Endothelial cell of umbilical vein (primary cell): ENCODE measurements around the gene CRTC2. TPM values are rescaled to one million over a fixed set of nuclear protein-coding genes. Genes with fewer than 3 reads are reported as not detected.
"Not testable (repeated sequence)": the region's sequence is repeated elsewhere in the genome, so short reads cannot be mapped to it uniquely, and the experiment has no call there.

Source experiments
- BruUV-seq: library from RNA; stranded (reverse); fragments of 400-500 nt; replicated peaks from 2 replicates; lab custom pipeline; 2021; lab: Mats Ljungman, UMichigan
- CTCF ChIA-PET: fragments of 300-600, 350-600 bp; sonication (Branson Sonifier 250); formaldehyde crosslinking; loops from one replicate; lab custom pipeline; 2021; ENCODE audit warnings: antibody characterized with exemption, inconsistent platforms; lab: Charles Lee
- POLR2A ChIA-PET: fragments of 300-600, 350-600 bp; sonication (Branson Sonifier 250); formaldehyde crosslinking; loops from one replicate; lab custom pipeline; 2021; ENCODE audit warnings: antibody characterized with exemption, inconsistent platforms; lab: Charles Lee
- DNase-seq: peaks from one replicate; pipeline ENCODE4 v3.0.0-alpha.2; 2011; ENCODE audit warnings: low read depth, low spot score
- FAIRE-seq: peaks from 2 replicates; lab custom pipeline; 2011; peaks lifted over from hg19 to GRCh38; lab: Jason Lieb, UNC
- H2AFZ ChIP-seq: 2 replicates; pipeline ENCODE4 v1.6.0; 2012; ENCODE audit warnings: low read depth, low read length, control low read depth, inconsistent platforms
- H3K27ac ChIP-seq: 2 replicates; pipeline ENCODE4 v1.5.1; 2011; ENCODE audit warnings: low read depth, mild to moderate bottlenecking, control low read depth, low read length, moderate library complexity; ENCODE audit not compliant: insufficient read depth
- H3K27me3 ChIP-seq, 2 experiments: 2 replicates each; pipeline versions ENCODE4 v1.6.0 to v1.6.1; 2011; ENCODE audit warnings: low read length in 2 of 2, mixed read lengths in 1 of 2; ENCODE audit not compliant: control insufficient read depth in 2 of 2, insufficient read depth in 2 of 2
- H3K36me3 ChIP-seq, 2 experiments: 2 replicates in 1 of 2; 3 replicates in 1 of 2; pipeline ENCODE4 v1.5.1; 2011; ENCODE audit warnings: low read length in 2 of 2, mild to moderate bottlenecking in 1 of 2, moderate library complexity in 1 of 2; ENCODE audit not compliant: control insufficient read depth in 2 of 2, insufficient read depth in 2 of 2; ENCODE audit errors: extremely low read depth in 1 of 2
- H3K4me1 ChIP-seq: 3 replicates; pipeline ENCODE4 v1.5.1; 2011; ENCODE audit warnings: mild to moderate bottlenecking, low read length; ENCODE audit not compliant: control insufficient read depth, insufficient read depth; ENCODE audit errors: extremely low read depth
- H3K4me2 ChIP-seq: 2 replicates; pipeline ENCODE4 v1.6.1; 2011; ENCODE audit warnings: low read length, control low read depth, mixed read lengths; ENCODE audit not compliant: insufficient read depth
- H3K4me3 ChIP-seq, 3 experiments: fragments of 200-600 bp in 1 of 3; sonication (generic), shearing (Covaris generic) in 1 of 3; replicated peaks in 1 of 3; 2 replicates each; pipeline ENCODE4 v1.5.1; 2011 to 2016; ENCODE audit warnings: control low read depth in 3 of 3, low read length in 3 of 3, mild to moderate bottlenecking in 2 of 3, inconsistent platforms in 1 of 3, low read depth in 1 of 3, moderate library complexity in 1 of 3; ENCODE audit not compliant: insufficient read depth in 1 of 3
- H3K79me2 ChIP-seq: 2 replicates; pipeline ENCODE4 v1.6.0; 2012; ENCODE audit warnings: low read length, inconsistent platforms; ENCODE audit not compliant: control insufficient read depth, insufficient read depth
- H3K9ac ChIP-seq: replicated peaks from 2 replicates; pipeline ENCODE3; 2011; ENCODE audit warnings: low read length, control low read depth; ENCODE audit not compliant: insufficient read depth; ENCODE audit errors: extremely low read depth
- H3K9me1 ChIP-seq: replicated peaks from 3 replicates; pipeline ENCODE4 v1.6.0; 2011; ENCODE audit warnings: mild to moderate bottlenecking, low read length; ENCODE audit not compliant: control insufficient read depth, insufficient read depth; ENCODE audit errors: extremely low read depth
- H3K9me3 ChIP-seq: replicated peaks from 2 replicates; pipeline ENCODE4 v1.5.1; 2012; ENCODE audit warnings: low read length, inconsistent platforms; ENCODE audit not compliant: control insufficient read depth, insufficient read depth
- H4K20me1 ChIP-seq: replicated peaks from 2 replicates; pipeline ENCODE3; 2011; ENCODE audit warnings: mild to moderate bottlenecking, low read length; ENCODE audit not compliant: control insufficient read depth, insufficient read depth; ENCODE audit errors: extremely low read depth
- CTCF ChIP-seq, 2 donors: IDR thresholded peaks; 1 replicate in 1 of 2; 2 replicates in 1 of 2; pipeline ENCODE4 v1.5.1; 2011; ENCODE audit warnings: low read length in 2 of 2, mild to moderate bottlenecking in 2 of 2, moderate library complexity in 2 of 2, control low read depth in 1 of 2, inconsistent platforms in 1 of 2, low read depth in 1 of 2; ENCODE audit not compliant: insufficient read depth in 1 of 2; ENCODE audit errors: extremely low read depth in 1 of 2
- FOS ChIP-seq: IDR thresholded peaks from 2 replicates; pipeline ENCODE4 v1.6.1; 2011; ENCODE audit warnings: mild to moderate bottlenecking, low read length, moderate library complexity, borderline replicate concordance; ENCODE audit not compliant: insufficient read depth
- GATA2 ChIP-seq: IDR thresholded peaks from 2 replicates; pipeline ENCODE4 v1.7.0; 2011; ENCODE audit warnings: low read depth, mild to moderate bottlenecking, moderate library complexity, mixed read lengths, low read length; ENCODE audit not compliant: insufficient read length, insufficient read depth
- JUN ChIP-seq: IDR thresholded peaks from 2 replicates; pipeline ENCODE4 v1.6.1; 2011; ENCODE audit warnings: borderline replicate concordance, low read depth; ENCODE audit not compliant: insufficient read length, insufficient read depth
- MYC ChIP-seq: IDR thresholded peaks from one replicate; pipeline ENCODE4 v1.6.1; 2011; ENCODE audit warnings: mild to moderate bottlenecking, low read depth, low read length
- POLR2A ChIP-seq: IDR thresholded peaks from 2 replicates; pipeline ENCODE4 v1.6.1; 2012; ENCODE audit warnings: low read depth, mild to moderate bottlenecking, control low read depth, low read length
- POLR2AphosphoS5 ChIP-seq: IDR thresholded peaks from 2 replicates; pipeline ENCODE4 v1.6.1; 2012; ENCODE audit warnings: low read depth, mild to moderate bottlenecking, control low read depth, low read length, moderate library complexity; ENCODE audit not compliant: insufficient read depth
- dilution Hi-C: fragments of 300-500 bp; cut with MboI; formaldehyde crosslinking; loops from one replicate; pipeline ENCODE4 v1.15.0; 2019; ENCODE audit warnings: low sequenced_read_pairs; ENCODE audit not compliant: extremely low pct_ligation_motif_present
- intact Hi-C: fragments of 100-400 bp; cut with micrococcal nuclease; formaldehyde crosslinking; loops from one replicate; pipeline ENCODE4 v1.10.0; 2022
- polyA plus RNA-seq, 4 experiments: library from polyadenylated mRNA; depleted of rRNA in 3 of 4; stranded (reverse) in 3 of 4; unstranded in 1 of 4; fragments of >200 nt; gene quantifications; 2 replicates each; pipeline versions ENCODE4 v1.2.1 to v1.2.3, GENCODE V29; 2011 to 2012; ENCODE audit warnings: missing spikeins in 1 of 4
- total RNA-seq: library from RNA; stranded (reverse); gene quantifications from 2 replicates; pipeline ENCODE4 v1.2.3, GENCODE V29; 2021

Gene CRTC2
- total and polyA plus RNA-seq, 2 donors (not counting 3 experiments of a cell fraction or from before 2014, with no cell fraction given), result 40.2 to 42.2 TPM

GRCh38 chr1:153906396-153906795, 52.0 kb downstream of the CRTC2 start:
- Histone ChIP-seq H3K9me1 (no peaks in the 10 kb centered on the region), H3K27ac (no peak overlapping the region), H3K79me2 (peaks cover 83% of the 10 kb centered on the region), H3K27me3 (no peaks in the 10 kb centered on the region), H3K4me2 (no peak overlapping the region), H3K9ac (no peak overlapping the region), H2AFZ (no peak overlapping the region), H4K20me1 (peaks cover 6% of the 10 kb centered on the region), H3K4me1 (no peaks in the 10 kb centered on the region), H3K36me3 (peaks cover 0 to 2% of the 10 kb centered on the region in 2 experiments), H3K4me3 (no peak overlapping the region), H3K9me3 (no peaks in the 10 kb centered on the region)
- no peak for FAIRE-seq
- ChIA-PET CTCF (no interaction called here), POLR2A (no interaction called here)
- intact Hi-C loops (no loop called here), dilution Hi-C loops (no loop called here)
- TF ChIP-seq GATA2, result no peak
- TF ChIP-seq MYC, result no peak
- no peak for TF ChIP-seq CTCF (IDR thresholded peaks at IDR 0.05; ENCODE audit: extremely low read depth in 1 of 2, insufficient read depth in 1 of 2, low read depth in 1 of 2, low read length in 2 of 2)
- TF ChIP-seq FOS, result no peak
- no peak for TF ChIP-seq POLR2A
- no peak for TF ChIP-seq JUN
- no peak for TF ChIP-seq POLR2AphosphoS5
- no peak for DNase-seq
- BruUV-seq, result no TSS peak

- H3K4me2 ChIP-seq, H3K27me3 ChIP-seq, H4K20me1 ChIP-seq, H2AFZ ChIP-seq, POLR2A ChIA-PET, H3K36me3 ChIP-seq, H3K27ac ChIP-seq, intact Hi-C loops, H3K9me3 ChIP-seq, H3K9me1 ChIP-seq, BruUV-seq, H3K4me1 ChIP-seq, H3K9ac ChIP-seq, DNase-seq, FAIRE-seq, H3K4me3 ChIP-seq, dilution Hi-C loops: not testable (repeated sequence)
- CTCF ChIA-PET, result interaction anchor here (1.0 kb wide), 1 partner anchor 81 kb away, joined by 5 read pairs; no protein-coding TSS in a partner anchor
- H3K79me2 ChIP-seq, result peaks cover 83% of the 10 kb centered on the region
These were observed 52.5 kb downstream of the CRTC2 start for GRCh38 chr1:153905908-153906307.
